IMR-90 (cell line): ENCODE results near the gene TNFAIP6. TPM values are rescaled to one million over a fixed set of nuclear protein-coding genes. Genes with fewer than 3 reads are reported as not detected.

Experiments
- ATAC-seq: fragments of 200-7000 bp; cut with Tn5 transposase; 2 replicates; pipeline ENCODE4 v1.9.1; 2020; ENCODE audit warnings: low read depth, mild to moderate bottlenecking, moderate library complexity
- BruUV-seq: library from RNA; stranded (reverse); fragments of 400-500 nt; replicated peaks from 2 replicates; lab custom pipeline; 2021; lab: Mats Ljungman, UMichigan
- CTCF ChIA-PET: fragments of 300-600 bp; formaldehyde crosslinking; extraction: SDS; loops from one replicate; lab custom pipeline; 2021; ENCODE audit warnings: antibody characterized with exemption; lab: Yijun Ruan, JAX
- POLR2A ChIA-PET: fragments of 300-600 bp; sonication (Branson Sonifier 250); formaldehyde crosslinking; loops from one replicate; lab custom pipeline; 2022; ENCODE audit warnings: antibody characterized with exemption; ENCODE audit not compliant: unreplicated experiment; lab: Charles Lee
- DNase-seq: peaks from one replicate; pipeline ENCODE4 v3.0.0; 2013
- H2AFZ ChIP-seq: replicated peaks from 2 replicates; pipeline ENCODE3; 2013; ENCODE audit warnings: low read length, mild to moderate bottlenecking; ENCODE audit not compliant: poor library complexity
- H2AK5ac ChIP-seq: 2 replicates; pipeline ENCODE4 v1.6.1; 2013; ENCODE audit warnings: low read depth, low read length, inconsistent platforms
- H2AK9ac ChIP-seq: replicated peaks from 2 replicates; pipeline ENCODE3; 2013; ENCODE audit warnings: mild to moderate bottlenecking, low read depth, low read length, moderate library complexity; ENCODE audit not compliant: poor library complexity
- H2BK120ac ChIP-seq: 2 replicates; pipeline ENCODE4 v1.6.1; 2013; ENCODE audit warnings: low read depth, low read length, inconsistent platforms
- H2BK15ac ChIP-seq: 3 replicates; pipeline ENCODE4 v1.6.1; 2013; ENCODE audit warnings: low read depth, low read length, inconsistent platforms
- H2BK20ac ChIP-seq: 2 replicates; pipeline ENCODE4 v1.6.1; 2013; ENCODE audit warnings: low read depth, mild to moderate bottlenecking, inconsistent platforms, low read length, moderate library complexity
- H2BK5ac ChIP-seq: 2 replicates; pipeline ENCODE4 v1.6.1; 2013; ENCODE audit warnings: mild to moderate bottlenecking, low read depth, low read length, inconsistent platforms; ENCODE audit not compliant: poor library complexity, severe bottlenecking
- H3K14ac ChIP-seq: replicated peaks from 2 replicates; pipeline ENCODE4 v1.6.1; 2013; ENCODE audit warnings: low read depth, low read length, inconsistent platforms
- H3K18ac ChIP-seq: 2 replicates; pipeline ENCODE4 v1.6.1; 2013; ENCODE audit warnings: low read depth, low read length, control low read depth
- H3K23ac ChIP-seq: 2 replicates; pipeline ENCODE4 v1.6.1; 2013; ENCODE audit warnings: low read depth, low read length, inconsistent platforms
- H3K27ac ChIP-seq: 2 replicates; pipeline ENCODE4 v1.5.1; 2013; ENCODE audit warnings: mild to moderate bottlenecking, control low read depth, low read length; ENCODE audit not compliant: insufficient read depth
- H3K27me3 ChIP-seq: 2 replicates; pipeline ENCODE4 v1.6.1; 2013; ENCODE audit warnings: low read length; ENCODE audit not compliant: control insufficient read depth, insufficient read depth
- H3K36me3 ChIP-seq: 2 replicates; pipeline ENCODE4 v1.6.1; 2013; ENCODE audit warnings: low read length, mixed read lengths; ENCODE audit not compliant: control insufficient read depth, insufficient read depth
- H3K4ac ChIP-seq: 2 replicates; pipeline ENCODE4 v1.6.1; 2013; ENCODE audit warnings: low read depth, low read length, inconsistent platforms
- H3K4me1 ChIP-seq: 2 replicates; pipeline ENCODE4 v1.6.1; 2013; ENCODE audit warnings: low read length, mixed read lengths; ENCODE audit not compliant: control insufficient read depth, insufficient read depth
- H3K4me2 ChIP-seq: 2 replicates; pipeline ENCODE4 v1.6.1; 2013; ENCODE audit warnings: low read depth, mild to moderate bottlenecking, control low read depth, low read length, moderate library complexity
- H3K4me3 ChIP-seq: 2 replicates; pipeline ENCODE4 v1.5.1; 2013; ENCODE audit warnings: low read depth, mild to moderate bottlenecking, control low read depth, low read length, moderate library complexity; ENCODE audit not compliant: insufficient read depth
- H3K56ac ChIP-seq: 2 replicates; pipeline ENCODE4 v1.6.1; 2013; ENCODE audit warnings: low read length, inconsistent platforms; ENCODE audit not compliant: insufficient read depth; ENCODE audit errors: extremely low read depth
- H3K79me1 ChIP-seq, 2 experiments: 2 replicates each; pipeline ENCODE4 v1.6.1; 2013; ENCODE audit warnings: low read length in 2 of 2, inconsistent platforms in 1 of 2, low read depth in 1 of 2
- H3K9ac ChIP-seq: 2 replicates; pipeline ENCODE4 v1.6.1; 2013; ENCODE audit warnings: low read depth, low read length, control low read depth
- H3K9me1 ChIP-seq: 2 replicates; pipeline ENCODE4 v1.6.1; 2013; ENCODE audit warnings: low read length, inconsistent platforms; ENCODE audit not compliant: insufficient read depth
- H3K9me3 ChIP-seq: 2 replicates; pipeline ENCODE4 v1.6.1; 2013; ENCODE audit warnings: low read length; ENCODE audit not compliant: control insufficient read depth, insufficient read depth
- H4K20me1 ChIP-seq: 2 replicates; pipeline ENCODE4 v1.6.1; 2013; ENCODE audit warnings: low read length, inconsistent platforms; ENCODE audit not compliant: insufficient read depth
- H4K5ac ChIP-seq: 2 replicates; pipeline ENCODE4 v1.6.1; 2013; ENCODE audit warnings: mild to moderate bottlenecking, low read depth, low read length, control low read depth
- H4K8ac ChIP-seq, 2 experiments: 2 replicates each; pipeline ENCODE4 v1.6.1; 2013; ENCODE audit warnings: low read depth in 2 of 2, low read length in 2 of 2, control low read depth in 1 of 2, inconsistent platforms in 1 of 2
- H4K91ac ChIP-seq: 2 replicates; pipeline ENCODE4 v1.6.1; 2013; ENCODE audit warnings: low read depth, low read length, inconsistent platforms; ENCODE audit not compliant: insufficient read depth
- CHD1 ChIP-seq: IDR thresholded peaks from 2 replicates; pipeline ENCODE4 v1.6.1; 2012; ENCODE audit warnings: low read depth, low read length, improper control_type of control experiment
- FOS ChIP-seq: fragments of 150-350 bp; IDR thresholded peaks from 2 replicates; pipeline ENCODE4 v1.6.1; 2016; ENCODE audit warnings: low read depth, low read length
- MAFK ChIP-seq: IDR thresholded peaks from 2 replicates; pipeline ENCODE4 v1.6.1; 2012; ENCODE audit warnings: low read depth, low read length, improper control_type of control experiment
- MAZ ChIP-seq: IDR thresholded peaks from 2 replicates; pipeline ENCODE4 v1.6.1; 2012; ENCODE audit warnings: low read depth, mild to moderate bottlenecking, low read length, improper control_type of control experiment, moderate library complexity, borderline replicate concordance
- MXI1 ChIP-seq: IDR thresholded peaks from 2 replicates; pipeline ENCODE4 v1.6.1; 2012; ENCODE audit warnings: low read depth, mild to moderate bottlenecking, low read length, moderate library complexity, borderline replicate concordance
- NFE2L2 ChIP-seq: fragments of 150-350 bp; IDR thresholded peaks from 2 replicates; pipeline ENCODE4 v1.6.1; 2016; ENCODE audit warnings: low read depth, mild to moderate bottlenecking, low read length
- POLR2A ChIP-seq: IDR thresholded peaks from 2 replicates; pipeline ENCODE4 v1.6.1; 2012; ENCODE audit warnings: mild to moderate bottlenecking, low read depth, low read length
- RCOR1 ChIP-seq: IDR thresholded peaks from 2 replicates; pipeline ENCODE4 v1.6.1; 2012; ENCODE audit warnings: mild to moderate bottlenecking, low read length, improper control_type of control experiment; ENCODE audit not compliant: insufficient replicate concordance
- RFX5 ChIP-seq: IDR thresholded peaks from 2 replicates; pipeline ENCODE4 v1.8.0; 2012; ENCODE audit warnings: low read depth, mild to moderate bottlenecking, low read length, moderate library complexity
- USF2 ChIP-seq: fragments of 150-350 bp; IDR thresholded peaks from 2 replicates; pipeline ENCODE4 v1.6.1; 2017; ENCODE audit warnings: mild to moderate bottlenecking, antibody characterized with exemption, low read length, low read depth
- WGBS, 2 experiments: methylation state at CpG; one replicate each; pipeline versions ENCODE4 v1.1.5 to v1.1.7; 2013; ENCODE audit warnings: missing lambda C conversion rate in 2 of 2; ENCODE audit not compliant: insufficient read length in 1 of 2; ENCODE audit errors: extremely low coverage in 2 of 2; 5-methylcytosine and 5-hydroxymethylcytosine counted together
- dilution Hi-C: fragments of 300-500 bp; cut with HindIII; formaldehyde crosslinking; loops from one replicate; pipeline ENCODE4 v1.14.3; 2018; ENCODE audit warnings: low sequenced_read_pairs; ENCODE audit not compliant: unreplicated experiment
- in situ Hi-C: fragments of 300-500 bp; cut with MboI; formaldehyde crosslinking; loops from 3 replicates; pipeline ENCODE4 v1.14.3; 2019; ENCODE audit warnings: low sequenced_read_pairs, inconsistent platforms, mixed read lengths
- intact Hi-C: fragments of 100-400 bp; cut with micrococcal nuclease; formaldehyde crosslinking; loops from 2 replicates; pipeline ENCODE4 v1.10.0; 2022
- polyA plus RNA-seq, 3 experiments: library from polyadenylated mRNA; depleted of rRNA; stranded (reverse); fragments of >200 nt; gene quantifications; 2 replicates each; pipeline ENCODE4 v1.2.3, GENCODE V29; 2012; ENCODE audit warnings: low replicate concordance in 1 of 3
- total RNA-seq: library from RNA; depleted of rRNA; stranded (reverse); fragments of >200 nt; gene quantifications from 2 replicates; pipeline ENCODE4 v1.2.3, GENCODE V29; 2012
- TF ChIP-seq, protein P1 (sequence below): conservative IDR thresholded peaks from 2 replicates; pipeline ENCODE4 v1.5.1; 2012; ENCODE audit warnings: mild to moderate bottlenecking, low read depth, low read length, improper control_type of control experiment
- TF ChIP-seq, protein P2 (sequence below): fragments of 150-350 bp; IDR thresholded peaks from 2 replicates; pipeline ENCODE4 v1.6.1; 2016; ENCODE audit warnings: low read depth, mild to moderate bottlenecking, low read length, moderate library complexity, borderline replicate concordance

Gene TNFAIP6
- total and polyA plus RNA-seq, 2 of the 4 experiments (the other 2 are of a cell fraction): 1.8 to 2.9 TPM

DNA sequence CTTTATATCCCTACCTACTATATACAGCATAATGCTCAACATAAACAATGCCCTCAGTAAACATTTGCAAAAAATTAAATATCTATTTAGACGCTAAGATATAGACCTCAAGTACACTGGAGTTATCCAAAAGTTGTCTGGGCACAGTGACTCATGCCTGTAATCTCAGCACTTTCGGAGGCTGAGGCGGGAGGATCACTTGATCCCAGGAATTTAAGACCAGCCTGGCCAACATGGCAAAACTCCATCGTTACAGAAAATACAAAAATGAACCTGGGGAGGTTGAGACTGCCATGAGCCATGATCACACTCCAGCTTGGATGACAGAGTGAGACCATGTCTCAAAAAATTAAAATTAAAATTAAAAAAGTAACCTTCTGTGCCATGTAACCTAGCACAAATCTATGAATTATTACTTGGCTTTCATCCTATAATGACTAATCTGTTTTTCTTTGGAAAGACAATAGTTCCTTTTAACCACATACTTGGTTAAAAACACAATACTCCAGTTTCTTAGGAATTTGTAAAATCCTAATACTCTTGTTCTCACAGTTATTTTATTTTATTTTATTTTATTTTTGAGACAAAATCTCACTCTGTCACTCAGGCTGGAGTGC, 6.7 kb upstream of the TNFAIP6 start:
- ChIA-PET CTCF (interaction anchor here (0.7 kb wide), 1 partner anchor 42 kb away, joined by 3 read pairs; no protein-coding TSS in a partner anchor), POLR2A (no interaction called here)
- Histone ChIP-seq H3K36me3 (no peaks in the 10 kb centered on the region), H3K27me3 (no peaks in the 10 kb centered on the region), H3K9me3 (no peaks in the 10 kb centered on the region), H2BK120ac (no peak overlapping the region), H2AK9ac (no peak overlapping the region), H3K23ac (no peak overlapping the region), H2BK15ac (no peak overlapping the region), H3K56ac (no peak overlapping the region), H3K79me1 (no peaks in the 10 kb centered on the region), H4K5ac (no peak overlapping the region), H3K4ac (no peak overlapping the region), H4K20me1 (no peaks in the 10 kb centered on the region), H3K18ac (no peak overlapping the region), H4K91ac (no peak overlapping the region), H3K14ac (no peak overlapping the region), H3K9ac (no peak overlapping the region), H3K27ac (no peak overlapping the region), H3K4me1 (no peaks in the 10 kb centered on the region), H2AK5ac (no peak overlapping the region), H2AFZ (no peak overlapping the region), H3K4me2 (no peak overlapping the region), H2BK5ac (no peak overlapping the region), H4K8ac (no peak overlapping the region), H2BK20ac (no peak overlapping the region), H3K9me1 (no peaks in the 10 kb centered on the region), H3K4me3 (no peak overlapping the region)
- in situ Hi-C loops (no loop called here), dilution Hi-C loops (no loop called here), intact Hi-C loops (no loop called here)
- no TSS peak for BruUV-seq
- TF ChIP-seq POLR2A (no peak), USF2 (no peak), MXI1 (no peak), MAZ (no peak), FOS (no peak), MAFK (no peak), RCOR1 (no peak), NFE2L2 (no peak), RFX5 (no peak), CHD1 (no peak)
- TF ChIP-seq, protein P1, sequence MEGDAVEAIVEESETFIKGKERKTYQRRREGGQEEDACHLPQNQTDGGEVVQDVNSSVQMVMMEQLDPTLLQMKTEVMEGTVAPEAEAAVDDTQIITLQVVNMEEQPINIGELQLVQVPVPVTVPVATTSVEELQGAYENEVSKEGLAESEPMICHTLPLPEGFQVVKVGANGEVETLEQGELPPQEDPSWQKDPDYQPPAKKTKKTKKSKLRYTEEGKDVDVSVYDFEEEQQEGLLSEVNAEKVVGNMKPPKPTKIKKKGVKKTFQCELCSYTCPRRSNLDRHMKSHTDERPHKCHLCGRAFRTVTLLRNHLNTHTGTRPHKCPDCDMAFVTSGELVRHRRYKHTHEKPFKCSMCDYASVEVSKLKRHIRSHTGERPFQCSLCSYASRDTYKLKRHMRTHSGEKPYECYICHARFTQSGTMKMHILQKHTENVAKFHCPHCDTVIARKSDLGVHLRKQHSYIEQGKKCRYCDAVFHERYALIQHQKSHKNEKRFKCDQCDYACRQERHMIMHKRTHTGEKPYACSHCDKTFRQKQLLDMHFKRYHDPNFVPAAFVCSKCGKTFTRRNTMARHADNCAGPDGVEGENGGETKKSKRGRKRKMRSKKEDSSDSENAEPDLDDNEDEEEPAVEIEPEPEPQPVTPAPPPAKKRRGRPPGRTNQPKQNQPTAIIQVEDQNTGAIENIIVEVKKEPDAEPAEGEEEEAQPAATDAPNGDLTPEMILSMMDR: no peak
- TF ChIP-seq, protein P2, sequence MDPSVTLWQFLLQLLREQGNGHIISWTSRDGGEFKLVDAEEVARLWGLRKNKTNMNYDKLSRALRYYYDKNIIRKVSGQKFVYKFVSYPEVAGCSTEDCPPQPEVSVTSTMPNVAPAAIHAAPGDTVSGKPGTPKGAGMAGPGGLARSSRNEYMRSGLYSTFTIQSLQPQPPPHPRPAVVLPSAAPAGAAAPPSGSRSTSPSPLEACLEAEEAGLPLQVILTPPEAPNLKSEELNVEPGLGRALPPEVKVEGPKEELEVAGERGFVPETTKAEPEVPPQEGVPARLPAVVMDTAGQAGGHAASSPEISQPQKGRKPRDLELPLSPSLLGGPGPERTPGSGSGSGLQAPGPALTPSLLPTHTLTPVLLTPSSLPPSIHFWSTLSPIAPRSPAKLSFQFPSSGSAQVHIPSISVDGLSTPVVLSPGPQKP: no peak
- WGBS, 2 experiments: no CpG with 5 or more reads among the region's 4 CpGs
- ATAC-seq (no peak), DNase-seq (no peak)
